NCI-H1048 (cell line): ENCODE measurements around the gene CMSS1.

ENCODE experiments used
- DNase-seq: peaks from one replicate; lab custom pipeline; 2025; lab: John Stamatoyannopoulos, UW

Gene CMSS1

GRCh38 chr3:100179692-100180349 is 362.2 kb downstream of the CMSS1 start:
- no peak for DNase-seq

GRCh38 chr3:100183608-100184125 is 366.0 kb downstream of the CMSS1 start:
- no peak for DNase-seq

DNA sequence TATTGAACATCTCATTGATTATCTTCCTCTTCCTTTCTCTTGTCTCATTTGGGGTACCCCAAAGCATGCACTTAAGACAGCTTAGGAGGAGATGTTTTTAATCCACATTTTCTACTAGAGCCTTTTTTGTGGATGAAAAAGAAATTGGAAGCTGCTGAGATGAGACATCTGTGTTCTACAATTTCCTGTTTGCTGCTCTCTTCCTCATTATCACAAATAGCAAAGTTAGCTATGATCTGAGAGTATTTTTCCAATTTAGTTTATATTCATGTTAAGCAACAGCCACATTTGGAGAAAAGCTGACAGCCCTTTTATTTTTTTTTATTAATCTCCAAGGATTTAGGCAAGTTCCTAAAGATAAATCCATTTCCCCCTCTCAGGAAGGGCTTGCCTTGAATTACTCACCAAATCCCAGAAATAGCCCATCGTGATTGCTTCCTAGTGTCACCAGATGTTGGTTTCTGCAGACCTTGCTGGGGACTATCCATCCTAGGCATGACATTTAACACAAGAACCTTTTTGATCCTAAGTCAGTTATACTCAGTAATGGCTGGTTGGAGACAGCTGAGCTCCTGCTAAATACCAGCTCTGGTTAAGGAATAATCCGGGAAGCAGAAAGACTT is 367.4 kb downstream of the CMSS1 start:
- no peak for DNase-seq

DNA sequence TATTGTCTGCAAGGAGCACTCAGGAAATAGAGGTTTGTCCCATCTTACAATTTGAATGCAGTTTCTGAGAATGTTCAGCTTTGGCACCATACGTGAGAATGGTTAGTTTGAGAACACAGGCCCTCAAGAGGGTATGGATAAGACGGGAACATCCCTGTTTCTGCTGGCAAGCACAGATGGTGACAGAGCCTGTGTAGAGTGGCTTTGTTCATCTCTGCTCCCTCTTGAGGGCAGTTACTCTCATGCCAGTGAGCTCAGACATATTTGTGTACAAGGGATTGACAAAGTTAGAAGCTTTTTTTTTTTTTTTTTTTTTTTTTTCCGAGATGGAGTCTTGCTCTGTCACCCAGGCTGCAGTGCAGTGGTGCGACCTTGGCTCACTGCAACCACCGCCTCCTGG is 368.2 kb downstream of the CMSS1 start:
- DNase-seq, result no peak

DNA sequence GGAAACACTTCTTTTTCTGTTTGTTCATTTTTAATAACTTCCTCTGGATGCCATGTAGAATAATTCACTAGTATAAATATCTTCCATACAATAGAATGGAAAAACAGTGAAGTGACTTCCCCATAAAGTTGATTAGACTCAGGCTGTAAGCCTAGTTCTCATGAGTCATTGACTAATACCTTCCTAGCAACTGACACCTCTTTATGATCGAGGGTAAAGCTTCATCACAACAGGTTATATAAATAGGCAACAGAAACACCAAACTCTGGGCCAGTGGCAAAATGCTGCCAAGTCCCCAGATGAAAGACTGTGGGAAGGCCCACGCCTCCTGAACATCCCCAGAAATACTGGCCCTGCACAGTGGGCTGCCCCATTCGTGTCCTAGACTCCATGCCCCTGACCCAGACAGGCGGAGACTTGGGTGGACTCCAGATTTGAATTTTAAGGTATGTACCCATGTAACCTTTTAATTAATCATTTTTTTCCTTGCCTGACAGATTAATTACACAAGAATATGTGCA is 371.8 kb downstream of the CMSS1 start:
- DNase-seq, result no peak

- no peak for DNase-seq
These were observed 377.7 kb downstream of the CMSS1 start for GRCh38 chr3:100195375-100195774.

GRCh38 chr3:100197876-100198275 is 380.2 kb downstream of the CMSS1 start:
- DNase-seq, result no peak

GRCh38 chr3:100198579-100199269 is 381.1 kb downstream of the CMSS1 start:
- no peak for DNase-seq

DNA sequence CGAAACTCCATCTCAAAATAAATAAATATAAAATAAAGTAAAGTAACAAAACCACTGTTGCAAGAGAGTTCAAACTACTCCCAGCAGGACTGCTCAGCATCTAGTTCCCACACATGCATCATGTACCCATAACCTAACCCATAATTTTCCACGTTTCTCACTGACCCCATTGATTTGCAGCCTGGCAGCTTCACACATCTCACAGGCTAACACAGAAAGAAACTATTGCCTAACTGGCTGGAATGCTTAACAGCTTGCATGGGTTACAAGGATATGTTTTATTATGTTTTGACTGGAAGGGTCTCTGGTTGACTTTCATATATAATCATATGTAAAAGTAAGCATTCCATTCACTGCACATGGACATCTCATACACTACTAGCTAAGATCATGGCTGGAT is 387.5 kb downstream of the CMSS1 start:
- DNase-seq, result no peak

DNA sequence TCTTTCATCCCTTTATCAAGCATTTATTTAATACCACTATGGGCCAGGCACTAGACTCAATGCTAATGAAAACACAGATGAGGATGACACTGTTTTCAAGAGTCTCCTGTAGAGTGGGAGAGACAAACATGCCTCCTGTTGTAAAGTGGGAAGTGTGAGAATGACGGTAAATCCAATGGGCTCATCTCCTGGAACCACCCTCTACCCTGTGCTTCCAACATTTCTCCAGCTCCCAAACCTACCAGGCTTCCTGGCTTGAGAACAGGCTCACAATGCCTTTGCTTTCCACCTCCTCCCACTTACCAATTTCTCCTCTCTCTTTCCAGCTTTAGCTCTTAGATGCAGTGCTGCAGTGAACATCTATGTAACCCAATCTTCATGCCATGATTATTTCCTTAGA is 389.0 kb downstream of the CMSS1 start:
- no peak for DNase-seq

GRCh38 chr3:100207886-100208285 is 390.2 kb downstream of the CMSS1 start:
- no peak for DNase-seq

DNA sequence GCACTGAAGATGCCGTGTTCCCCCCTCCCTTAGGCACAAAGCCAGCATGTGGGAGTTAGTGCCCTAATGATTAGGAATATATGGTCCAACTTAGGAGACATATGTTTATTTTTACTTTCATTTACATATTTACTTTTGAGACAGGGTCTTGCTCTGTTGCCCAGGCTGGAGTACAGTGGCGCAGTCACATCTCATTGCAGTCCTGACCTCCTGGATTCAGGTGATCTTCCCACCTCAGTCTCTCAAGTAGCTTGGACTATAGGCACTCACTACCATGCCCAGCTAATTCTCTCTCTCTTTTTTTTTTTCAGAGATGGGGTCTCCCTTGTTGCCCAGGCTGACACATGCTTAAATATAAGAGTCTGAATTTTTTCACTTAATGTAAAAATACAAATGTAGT is 391.5 kb downstream of the CMSS1 start:
- DNase-seq, result no peak

GRCh38 chr3:100209948-100210771 is 392.5 kb downstream of the CMSS1 start:
- DNase-seq, result no peak

- no peak for DNase-seq
These were observed 393.1 kb downstream of the CMSS1 start for GRCh38 chr3:100210772-100211135.

DNA sequence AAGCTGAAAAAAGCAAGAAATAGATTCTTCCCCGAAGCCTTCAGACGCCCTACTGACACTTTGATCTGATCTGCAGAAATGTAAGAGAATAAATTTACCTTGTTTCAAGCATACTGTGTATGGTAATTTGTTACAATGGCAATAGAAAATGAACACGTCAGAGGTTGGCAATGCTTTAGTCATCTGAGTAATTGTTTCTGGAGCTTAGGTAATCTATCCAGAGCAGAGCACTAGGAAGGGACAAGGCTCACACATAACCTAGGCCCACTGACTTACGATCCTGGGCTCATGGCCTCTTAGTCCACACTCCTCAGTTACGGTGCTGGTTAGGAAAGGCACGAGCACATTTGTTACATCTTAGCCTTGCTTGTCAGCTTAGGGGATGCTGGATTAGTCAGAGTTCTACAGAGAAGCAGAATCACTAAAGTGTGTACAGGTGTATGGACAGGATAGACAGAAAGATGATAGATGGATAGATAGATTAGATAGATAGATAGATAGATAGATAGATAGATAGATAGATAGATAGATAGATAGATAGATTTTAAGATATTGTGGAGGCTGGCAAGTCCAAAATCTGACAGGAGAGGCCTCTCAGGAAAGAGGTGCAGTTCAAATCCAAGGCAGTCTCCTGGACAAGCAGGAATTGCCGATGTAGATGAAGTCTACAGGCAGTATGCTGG is 396.4 kb downstream of the CMSS1 start:
- DNase-seq, result no peak

DNA sequence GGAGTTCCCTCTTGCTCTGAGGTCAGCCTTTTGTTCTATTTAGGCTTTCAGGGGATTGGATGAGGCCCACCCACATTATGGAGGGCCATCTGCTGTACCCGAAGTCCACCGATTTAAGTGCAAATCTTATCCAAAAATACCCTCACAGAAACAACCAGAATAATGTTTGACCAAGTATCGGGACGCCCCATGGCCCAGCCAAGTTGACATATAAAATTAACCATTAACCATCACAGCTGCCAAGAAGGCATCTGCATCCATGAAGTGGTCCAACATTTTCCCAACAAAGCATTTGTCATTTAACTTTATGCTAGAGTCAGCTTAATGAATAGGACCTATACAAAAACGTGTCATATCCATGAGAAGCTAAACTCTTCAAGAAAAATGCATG is 396.9 kb downstream of the CMSS1 start:
- no peak for DNase-seq

- DNase-seq, result no peak
These were observed 399.1 kb downstream of the CMSS1 start for GRCh38 chr3:100216713-100217112.

GRCh38 chr3:100221159-100221558 is 403.5 kb downstream of the CMSS1 start:
- DNase-seq, result no peak

DNA sequence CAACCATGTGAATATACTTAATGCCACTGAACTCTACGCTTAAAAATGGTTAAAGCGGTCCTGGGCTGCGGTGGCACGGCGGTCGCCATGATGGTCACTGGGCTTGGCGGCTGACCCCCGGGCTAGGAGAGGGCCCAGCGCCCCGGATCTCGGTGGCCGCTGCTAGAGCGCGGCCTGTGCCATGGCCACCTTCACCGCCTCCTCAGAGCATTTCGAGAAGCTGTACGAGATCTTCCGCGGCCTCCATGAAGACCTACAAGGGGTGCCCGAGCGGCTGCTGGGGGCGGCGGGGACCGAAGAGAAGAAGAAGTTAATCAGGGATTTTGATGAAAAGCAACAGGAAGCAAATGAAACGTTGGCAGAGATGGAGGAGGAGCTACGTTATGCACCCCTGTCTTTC is 407.5 kb downstream of the CMSS1 start:
- DNase-seq, result no peak

GRCh38 chr3:100225883-100226282 is 408.2 kb downstream of the CMSS1 start:
- no peak for DNase-seq

- DNase-seq, result no peak
These were observed 409.2 kb downstream of the CMSS1 start for GRCh38 chr3:100226712-100227429.
